Skeletal muscle satellite cell (primary cell): ENCODE measurements around the gene DCUN1D3. TPM values are rescaled to one million over a fixed set of nuclear protein-coding genes. Genes with fewer than 3 reads are reported as not detected.
A peak's percentile ranks its signal among the peaks of the same experiment; 100 is the strongest.
"Not testable (repeated sequence)": the region's sequence is repeated elsewhere in the genome, so short reads cannot be mapped to it uniquely, and the experiment has no call there.

Source experiments
- H3K27me3 ChIP-seq: 2 replicates; pipeline ENCODE4 v1.7.0; 2013; ENCODE audit warnings: low read length; ENCODE audit not compliant: control insufficient read depth, insufficient read depth
- H3K36me3 ChIP-seq: 2 replicates; pipeline ENCODE4 v1.7.0; 2013; ENCODE audit warnings: mild to moderate bottlenecking, control low read depth, low read length; ENCODE audit not compliant: insufficient read depth
- H3K4me1 ChIP-seq: 2 replicates; pipeline ENCODE4 v1.7.0; 2013; ENCODE audit warnings: low read length; ENCODE audit not compliant: control insufficient read depth, insufficient read depth
- H3K4me2 ChIP-seq: 2 replicates; pipeline ENCODE4 v1.7.0; 2013; ENCODE audit warnings: mild to moderate bottlenecking, low read length
- H3K4me3 ChIP-seq: 2 replicates; pipeline ENCODE4 v1.7.0; 2013; ENCODE audit warnings: low read length
- H3K9ac ChIP-seq: 2 replicates; pipeline ENCODE4 v1.7.0; 2013; ENCODE audit warnings: mild to moderate bottlenecking, low read depth, low read length, moderate library complexity
- H3K9me3 ChIP-seq: replicated peaks from 2 replicates; pipeline ENCODE4 v1.7.0; 2013; ENCODE audit warnings: mild to moderate bottlenecking, control low read depth, low read length
- total RNA-seq: library from RNA; depleted of rRNA; stranded (reverse); fragments of >200 nt; gene quantifications from 2 replicates; pipeline ENCODE4 v1.2.3, GENCODE V29; 2012; rRNA removed

The DCUN1D3 gene, protein sequence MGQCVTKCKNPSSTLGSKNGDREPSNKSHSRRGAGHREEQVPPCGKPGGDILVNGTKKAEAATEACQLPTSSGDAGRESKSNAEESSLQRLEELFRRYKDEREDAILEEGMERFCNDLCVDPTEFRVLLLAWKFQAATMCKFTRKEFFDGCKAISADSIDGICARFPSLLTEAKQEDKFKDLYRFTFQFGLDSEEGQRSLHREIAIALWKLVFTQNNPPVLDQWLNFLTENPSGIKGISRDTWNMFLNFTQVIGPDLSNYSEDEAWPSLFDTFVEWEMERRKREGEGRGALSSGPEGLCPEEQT
- 28.2 and 29.4 TPM in 2 replicates for total RNA-seq

DNA sequence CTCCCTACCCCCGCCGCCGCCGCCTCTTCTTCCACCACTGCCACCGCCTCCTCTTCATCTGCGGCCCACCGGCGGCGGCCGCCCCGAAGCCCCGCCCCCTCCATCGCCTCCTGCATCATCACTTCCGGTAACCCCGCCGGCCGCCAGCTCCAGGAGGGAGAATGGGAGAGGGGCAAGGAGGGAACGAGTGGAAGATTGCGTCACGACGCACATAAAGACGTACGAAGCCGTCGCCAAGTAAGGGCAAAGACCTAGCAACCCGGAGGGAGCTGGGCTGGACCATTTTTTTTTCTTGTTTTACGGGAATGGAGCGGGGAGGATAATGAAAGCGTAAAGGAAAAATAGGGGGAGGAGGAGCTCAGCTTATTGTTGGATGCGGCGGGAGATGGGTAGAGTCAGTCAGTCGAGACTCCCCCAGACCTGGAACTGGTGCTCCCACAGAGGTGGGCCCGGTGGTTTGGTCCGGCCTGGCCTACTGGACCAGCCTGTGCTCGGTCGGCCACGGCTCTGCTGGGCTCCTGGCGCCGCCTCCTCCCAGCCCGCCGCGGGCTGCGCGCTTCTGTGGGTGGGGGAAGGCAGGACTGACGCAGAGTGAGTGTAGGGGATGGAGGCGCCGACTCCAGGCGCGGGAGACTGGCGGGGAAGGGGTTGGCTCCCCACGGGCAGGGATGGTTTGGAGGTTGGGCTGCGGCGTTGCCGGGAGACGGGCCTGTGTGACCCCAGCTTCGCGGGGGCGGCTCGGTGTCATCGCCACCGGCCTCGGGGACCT, at the start of gene DCUN1D3, which contains the start of gene LYRM1:
Gene DCUN1D3, minus strand, starts transcription at position 60 of the 769 bp plus-strand sequence. CDS start 37,820 bp downstream, outside the sequence.
Gene LYRM1, plus strand, starts transcription at position 473 of the 769 bp plus-strand sequence. CDS start 14,785 bp downstream, outside the sequence.
- Histone ChIP-seq H3K4me2 (peak within 1 kb of the TSS; percentile 93), H3K27me3 (no peaks in the 10 kb centered on the region), H3K4me3 (peak within 1 kb of the TSS; percentile 90), H3K9ac (peak within 1 kb of the TSS; percentile 100), H3K4me1 (peaks cover 62% of the 10 kb centered on the region), H3K9me3 (no peaks in the 10 kb centered on the region), H3K36me3 (peaks cover 19% of the 10 kb centered on the region)

DNA sequence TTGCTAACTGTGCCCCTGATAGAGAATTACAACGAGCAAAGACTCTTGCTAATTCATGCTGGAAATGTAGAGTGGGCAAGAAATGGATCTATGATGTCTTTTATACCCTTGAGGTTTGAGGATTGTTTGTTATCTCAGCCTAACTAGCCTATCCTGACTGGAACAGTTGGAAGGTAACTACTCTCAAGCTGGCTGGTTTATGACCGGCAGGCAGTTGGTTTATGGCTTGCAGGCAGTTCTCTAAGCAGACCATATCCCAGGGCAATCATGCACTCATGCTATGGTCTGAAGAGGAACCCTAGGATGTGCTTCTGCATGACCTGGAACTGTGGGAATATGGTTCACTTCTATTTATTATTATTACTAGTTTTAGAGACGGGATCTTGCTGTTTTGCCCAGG, 49.5 kb upstream of the DCUN1D3 start:
- Histone ChIP-seq H3K9me3 (no peaks in the 10 kb centered on the region), H3K36me3 (no peaks in the 10 kb centered on the region), H3K4me2 (no peak overlapping the region), H3K4me3 (no peak overlapping the region), H3K27me3 (no peaks in the 10 kb centered on the region), H3K9ac (no peak overlapping the region), H3K4me1 (no peaks in the 10 kb centered on the region)

DNA sequence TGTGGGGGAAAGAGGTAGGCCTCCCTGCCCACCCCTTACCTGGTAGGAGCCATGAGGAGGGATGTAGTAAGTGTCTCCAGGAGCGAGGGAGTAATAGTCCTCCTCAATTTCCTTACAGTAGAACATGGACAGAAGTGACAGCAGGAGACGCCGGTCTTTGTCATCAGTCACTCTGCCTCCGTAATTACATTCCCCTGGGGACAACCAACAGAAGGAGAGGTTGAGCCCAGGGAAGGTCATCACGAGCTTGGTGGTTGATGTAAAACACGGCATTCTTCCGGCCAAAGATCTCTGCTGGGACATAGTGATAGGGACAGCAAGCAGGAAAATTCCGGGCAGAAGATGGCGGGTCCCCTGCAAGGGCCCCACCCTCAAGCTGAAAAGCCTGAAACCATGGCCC, 48.3 kb upstream of the DCUN1D3 start:
- Histone ChIP-seq H3K9me3 (no peaks in the 10 kb centered on the region), H3K4me2 (no peak overlapping the region), H3K4me1 (no peaks in the 10 kb centered on the region), H3K9ac (no peak overlapping the region), H3K27me3 (no peaks in the 10 kb centered on the region), H3K4me3 (no peak overlapping the region), H3K36me3 (no peaks in the 10 kb centered on the region)

DNA sequence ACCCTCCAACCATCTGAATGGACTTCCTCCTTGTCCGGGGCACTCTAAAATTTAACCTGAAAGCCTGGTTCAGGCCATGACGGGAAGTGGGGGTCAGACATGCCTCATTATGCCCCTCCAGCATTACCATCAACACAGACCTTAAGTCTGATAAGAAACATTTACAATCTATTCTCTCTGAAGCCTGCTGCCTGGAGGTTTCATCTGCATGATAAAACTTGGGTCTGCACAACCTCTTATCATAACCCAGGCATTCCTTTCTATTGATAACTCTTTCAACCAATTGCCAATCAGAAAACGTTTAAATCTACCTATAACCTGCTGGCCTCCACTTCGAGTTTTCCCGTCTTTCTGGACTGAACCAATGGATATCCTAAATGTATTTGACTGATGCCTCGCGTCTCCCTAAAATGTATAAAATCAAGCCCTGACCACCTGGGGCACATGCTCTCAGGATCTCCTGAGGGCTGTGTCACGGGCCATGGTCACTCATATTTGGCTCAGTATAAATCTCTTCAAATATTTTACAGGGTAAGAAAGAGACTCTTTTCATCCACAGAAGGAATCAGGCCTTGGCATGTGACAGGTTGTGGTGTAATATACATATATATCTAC, 46.0 kb upstream of the DCUN1D3 start:
- Histone ChIP-seq H3K4me1 (no peaks in the 10 kb centered on the region), H3K9me3 (no peaks in the 10 kb centered on the region), H3K36me3 (no peaks in the 10 kb centered on the region), H3K4me2 (no peak overlapping the region), H3K27me3 (no peaks in the 10 kb centered on the region), H3K9ac (no peak overlapping the region), H3K4me3 (no peak overlapping the region)

DNA sequence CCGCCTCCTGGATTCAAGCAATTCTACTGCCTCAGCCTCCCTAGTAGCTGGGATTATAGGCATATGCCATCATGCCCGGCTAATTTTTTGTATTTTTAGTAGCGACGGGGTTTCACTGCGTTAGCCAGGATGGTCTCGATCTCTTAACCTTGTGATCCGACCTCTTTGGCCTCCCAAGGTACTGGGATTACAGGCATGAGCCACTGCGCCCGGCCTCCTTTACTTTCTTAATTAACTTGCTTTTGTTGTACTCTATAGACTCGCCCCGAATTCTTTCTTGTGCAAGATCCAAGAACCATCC, 45.4 kb upstream of the DCUN1D3 start:
- not testable (repeated sequence) for H3K9me3 ChIP-seq, H3K9ac ChIP-seq, H3K4me3 ChIP-seq, H3K36me3 ChIP-seq, H3K4me1 ChIP-seq, H3K4me2 ChIP-seq, H3K27me3 ChIP-seq

DNA sequence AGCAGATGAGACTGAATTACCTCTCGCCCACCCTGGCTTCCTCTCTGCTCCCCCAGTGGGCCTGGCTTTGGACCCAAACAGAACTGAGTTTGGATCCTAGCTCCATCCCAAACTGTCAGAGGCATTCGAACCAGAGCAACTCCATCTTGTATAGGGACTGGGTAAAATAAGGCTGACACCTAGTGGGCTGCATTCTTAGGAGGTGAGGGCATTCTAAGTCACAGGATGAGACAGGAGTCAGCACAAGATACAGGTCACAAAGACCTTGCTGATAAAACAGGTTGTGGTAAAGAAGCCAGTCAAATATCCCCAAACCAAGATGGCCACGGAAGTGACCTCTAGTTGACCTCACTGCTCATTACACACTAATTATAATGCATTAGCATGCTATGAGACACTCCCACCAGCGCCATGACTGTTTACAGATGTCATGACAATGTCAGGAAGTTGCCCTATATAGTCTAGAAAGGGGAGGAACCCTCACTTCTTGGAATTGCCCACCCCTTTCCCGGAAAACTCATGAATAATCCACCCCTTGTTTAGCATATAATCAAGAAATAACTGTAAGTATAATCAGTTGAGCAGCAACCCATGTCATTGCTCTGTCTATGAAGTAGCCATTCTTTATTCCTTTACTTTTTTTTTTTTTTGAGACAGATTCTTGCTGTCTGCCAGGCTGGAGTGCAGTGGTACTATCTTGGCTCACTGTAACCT, 44.9 kb upstream of the DCUN1D3 start:
- Histone ChIP-seq H3K9ac (no peak overlapping the region), H3K4me3 (no peak overlapping the region), H3K4me1 (no peaks in the 10 kb centered on the region), H3K36me3 (no peaks in the 10 kb centered on the region), H3K9me3 (no peaks in the 10 kb centered on the region), H3K27me3 (no peaks in the 10 kb centered on the region), H3K4me2 (no peak overlapping the region)

DNA sequence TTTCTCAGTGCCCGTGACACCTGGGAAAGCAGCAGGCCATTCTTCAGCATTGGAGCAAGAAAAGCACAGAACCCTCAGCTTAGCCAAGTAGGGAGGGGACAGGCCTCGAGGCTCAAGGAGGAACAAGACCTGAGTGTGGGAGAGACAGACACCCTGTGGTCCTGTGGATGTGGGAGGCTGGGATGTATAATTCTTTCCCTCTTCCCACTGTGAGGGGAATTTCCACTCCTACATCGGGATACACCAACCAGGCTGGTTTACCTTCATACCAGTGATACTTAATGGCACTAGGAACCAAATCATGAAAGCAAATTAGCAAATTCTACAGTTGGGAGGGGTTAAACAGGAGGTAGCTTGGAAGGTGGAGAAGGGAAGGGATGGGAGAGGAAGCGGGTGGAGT, 42.1 kb upstream of the DCUN1D3 start:
- Histone ChIP-seq H3K9me3 (no peaks in the 10 kb centered on the region), H3K4me2 (no peak overlapping the region), H3K4me3 (no peak overlapping the region), H3K9ac (no peak overlapping the region), H3K4me1 (peaks cover 14% of the 10 kb centered on the region), H3K27me3 (no peaks in the 10 kb centered on the region), H3K36me3 (no peaks in the 10 kb centered on the region)

DNA sequence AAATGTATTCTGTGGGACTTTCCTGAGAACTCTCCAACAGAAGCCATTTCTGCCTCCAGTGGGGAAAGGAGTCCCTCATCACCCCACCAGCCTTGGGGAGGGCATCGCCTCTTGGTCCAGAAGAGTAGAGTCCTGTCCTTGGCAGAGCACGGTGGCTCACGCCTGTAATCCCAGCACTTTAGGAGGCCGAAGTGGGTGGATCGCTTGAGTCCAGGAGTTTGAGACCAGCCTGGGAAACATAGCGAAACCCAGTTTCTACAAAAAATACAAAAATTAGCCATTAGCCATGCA, 41.4 kb upstream of the DCUN1D3 start:
- Histone ChIP-seq H3K36me3 (no peaks in the 10 kb centered on the region), H3K4me3 (no peak overlapping the region), H3K27me3 (no peaks in the 10 kb centered on the region), H3K4me1 (peaks cover 14% of the 10 kb centered on the region), H3K4me2 (no peak overlapping the region), H3K9me3 (no peaks in the 10 kb centered on the region), H3K9ac (no peak overlapping the region)

DNA sequence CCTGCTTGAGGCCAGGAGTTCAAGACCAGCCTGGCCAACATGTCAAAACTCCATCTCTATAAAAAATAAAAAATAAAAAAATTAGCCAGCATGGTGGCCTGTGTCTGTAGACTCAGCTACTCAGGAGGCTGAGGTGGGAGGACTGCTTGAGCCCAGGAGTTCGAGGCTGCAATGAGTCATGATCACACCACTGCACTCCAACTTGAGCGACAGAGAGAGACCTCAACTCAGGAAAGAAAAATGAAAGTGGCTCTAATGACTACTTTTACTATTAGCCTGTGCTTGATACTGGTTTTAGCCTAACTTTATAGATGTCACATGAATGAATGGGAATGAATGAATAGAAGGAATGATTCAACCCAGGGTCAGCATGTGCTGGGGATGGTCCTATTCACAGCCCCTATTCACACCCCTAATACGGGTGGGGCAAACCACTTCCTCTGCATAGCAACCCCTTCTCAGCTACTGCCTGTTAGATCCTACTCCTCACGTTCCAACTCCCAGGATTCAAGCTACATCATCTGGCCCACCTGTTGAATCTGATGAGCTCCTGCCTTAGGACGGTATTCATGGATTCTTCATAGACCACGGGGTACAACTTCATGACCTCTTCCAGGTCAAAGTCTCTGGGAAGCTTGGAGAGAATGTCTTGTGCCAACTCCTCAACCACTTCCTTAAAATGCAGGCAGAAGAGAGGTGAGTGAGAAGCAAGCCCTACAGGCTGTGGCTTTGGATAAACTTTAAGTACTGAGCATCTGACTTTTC, 40.9 kb upstream of the DCUN1D3 start:
- Histone ChIP-seq H3K9ac (no peak overlapping the region), H3K36me3 (no peaks in the 10 kb centered on the region), H3K9me3 (no peaks in the 10 kb centered on the region), H3K4me1 (peaks cover 14% of the 10 kb centered on the region), H3K4me2 (no peak overlapping the region), H3K4me3 (no peak overlapping the region), H3K27me3 (no peaks in the 10 kb centered on the region)

DNA sequence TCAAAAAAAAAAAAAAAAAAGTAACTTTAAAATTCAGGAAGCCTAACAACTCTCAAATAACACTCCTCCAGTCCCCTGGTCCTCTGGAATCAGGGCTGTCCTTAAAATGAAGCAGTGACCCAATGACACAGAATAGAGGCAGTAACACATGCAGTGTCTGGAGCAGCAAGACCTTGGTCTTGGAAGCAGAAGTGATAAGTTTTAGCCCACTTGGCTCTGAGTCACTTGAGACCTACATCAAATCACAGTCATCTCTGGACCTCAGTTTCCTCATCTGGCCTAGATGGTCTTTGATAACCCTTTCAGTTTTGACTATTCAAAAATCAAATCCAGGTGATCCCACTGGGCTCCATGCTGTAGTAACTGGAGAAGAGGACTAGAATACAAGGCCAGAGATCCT, 39.5 kb upstream of the DCUN1D3 start:
- Histone ChIP-seq H3K9ac (no peak overlapping the region), H3K36me3 (no peaks in the 10 kb centered on the region), H3K9me3 (no peaks in the 10 kb centered on the region), H3K27me3 (no peaks in the 10 kb centered on the region), H3K4me2 (no peak overlapping the region), H3K4me3 (no peak overlapping the region), H3K4me1 (peaks cover 14% of the 10 kb centered on the region)

DNA sequence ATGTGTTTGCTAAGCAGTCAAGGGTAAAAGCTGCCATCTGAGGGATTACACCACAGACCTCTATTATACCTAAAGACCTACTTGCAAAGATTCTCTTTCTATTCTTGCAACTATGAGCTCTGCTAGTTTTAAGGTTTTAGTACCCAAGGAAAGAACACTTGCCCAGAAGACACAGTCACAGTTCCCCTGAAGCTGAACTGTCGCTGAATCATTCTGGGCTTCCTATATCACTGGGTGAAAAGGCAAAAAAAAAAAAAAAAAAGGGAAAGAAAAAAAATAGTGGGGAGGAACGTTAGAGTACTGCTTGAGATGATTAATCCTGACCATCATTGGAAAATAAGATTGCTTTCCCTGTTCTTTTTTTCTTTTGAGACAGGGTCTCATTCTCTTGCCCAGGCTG, 38.3 kb upstream of the DCUN1D3 start:
- no peaks in the 10 kb centered on the region for H3K27me3 ChIP-seq

More for the DNA sequence above, 38.3 kb upstream of the DCUN1D3 start:
- peak overlapping the region; percentile 25 for H3K4me2 ChIP-seq
- H3K9ac ChIP-seq: no peak overlapping the region
- H3K9me3 ChIP-seq: no peaks in the 10 kb centered on the region
- no peaks in the 10 kb centered on the region for H3K36me3 ChIP-seq
- H3K4me1 ChIP-seq: peaks cover 14% of the 10 kb centered on the region
- no peak overlapping the region for H3K4me3 ChIP-seq
